B cell (primary cell): ENCODE data around the gene TCF7L2.

Experiments used
- CTCF ChIP-seq: fragments of 200-600 bp; IDR thresholded peaks from one replicate; pipeline ENCODE4 v1.8.0; 2022; ENCODE audit warnings: antibody characterized with exemption, mild to moderate bottlenecking
- EZH2 ChIP-seq: IDR thresholded peaks from 2 replicates; pipeline ENCODE4 v1.6.1; 2012; ENCODE audit warnings: borderline replicate concordance, low read depth, mild to moderate bottlenecking, moderate library complexity, low read length; ENCODE audit not compliant: insufficient read depth, poor library complexity, severe bottlenecking

DNA sequence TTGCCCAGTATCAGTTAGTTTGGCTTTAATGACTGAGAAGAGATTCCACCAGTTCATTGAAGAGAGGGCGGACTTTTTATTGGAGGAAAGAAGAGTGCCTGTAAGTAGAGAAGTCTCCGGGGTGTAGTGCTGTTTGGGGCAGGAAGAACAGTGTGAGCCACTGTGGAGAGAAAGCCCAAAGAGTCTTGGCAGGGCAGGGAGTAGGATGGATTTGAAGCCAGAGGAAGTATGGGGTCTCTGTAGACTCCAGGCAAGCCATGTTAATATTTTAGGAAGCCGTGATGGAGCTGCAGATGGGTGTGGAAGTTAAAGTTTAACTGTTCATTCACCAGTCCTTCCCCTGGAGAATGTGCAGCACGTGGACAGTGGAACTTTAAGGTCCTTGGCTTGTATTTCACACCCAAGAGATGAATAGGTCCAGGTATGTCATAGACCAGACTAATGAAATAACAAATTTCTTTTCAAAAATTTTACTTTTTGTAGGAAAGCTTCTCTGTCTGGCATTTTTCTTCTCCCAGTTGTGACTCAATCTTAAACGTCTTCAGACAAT lies 54.1 kb downstream of the TCF7L2 start:
- no peak for TF ChIP-seq CTCF
- TF ChIP-seq EZH2: no peak
